ENCODE data around the gene FRMD1.

Gene FRMD1

GRCh38 chr6:168031411-168031971 lies 47.5 kb downstream of the FRMD1 start:
- no peak overlapping the region for H3K4me2 ChIP-seq (ENCODE audit: low read length)
- H2BK5ac ChIP-seq (ENCODE audit: low read length) = no peak overlapping the region
- no peak for DNase-seq
- no peak overlapping the region for H2AK5ac ChIP-seq (ENCODE audit: low read length)
- H4K5ac ChIP-seq (ENCODE audit: low read length) = no peak overlapping the region
- H3K4me1 ChIP-seq (ENCODE audit: control insufficient read depth, low read depth, low read length) = no peaks in the 10 kb centered on the region
- H2BK120ac ChIP-seq (ENCODE audit: low read depth, low read length) = no peak overlapping the region
- H3K23ac ChIP-seq (ENCODE audit: low read length) = no peak overlapping the region
- no CpG with 5 or more reads among the region's 14 CpGs for WGBS (ENCODE audit: extremely low coverage, insufficient coverage, low lambda C conversion rate)
- H3K27ac ChIP-seq (ENCODE audit: low read depth, low read length) = no peak overlapping the region
- no peak overlapping the region for H3K18ac ChIP-seq (ENCODE audit: low read length)
- no peak overlapping the region for H3K4me3 ChIP-seq (ENCODE audit: low read length)
- H2BK15ac ChIP-seq (replicated peaks; ENCODE audit: low read depth) = no peak overlapping the region
- H3K79me2 ChIP-seq (ENCODE audit: control insufficient read depth, insufficient read depth, low read length) = no peaks in the 10 kb centered on the region
- no peaks in the 10 kb centered on the region for H3K79me1 ChIP-seq (ENCODE audit: low read length)
- no peak overlapping the region for H4K8ac ChIP-seq (ENCODE audit: low read depth, low read length)
- H3K36me3 ChIP-seq (ENCODE audit: control insufficient read depth, insufficient read depth, low read length) = no peaks in the 10 kb centered on the region
- H3K56ac ChIP-seq (ENCODE audit: low read length) = no peak overlapping the region
- no peak overlapping the region for H3K4ac ChIP-seq (ENCODE audit: low read depth, low read length)
- H3K27me3 ChIP-seq (ENCODE audit: insufficient read depth, low read length, poor library complexity) = no peaks in the 10 kb centered on the region
- H3K9ac ChIP-seq (ENCODE audit: low read length) = no peak overlapping the region

GRCh38 chr6:168030908-168031307 lies 48.1 kb downstream of the FRMD1 start:
- Histone ChIP-seq H3K4ac (ENCODE audit: low read depth, low read length) (no peak overlapping the region), H3K36me3 (ENCODE audit: control insufficient read depth, insufficient read depth, low read length) (no peaks in the 10 kb centered on the region), H2BK120ac (ENCODE audit: low read depth, low read length) (no peak overlapping the region), H3K9ac (ENCODE audit: low read length) (no peak overlapping the region), H3K79me2 (ENCODE audit: control insufficient read depth, insufficient read depth, low read length) (no peaks in the 10 kb centered on the region), H2BK5ac (ENCODE audit: low read length) (no peak overlapping the region), H3K18ac (ENCODE audit: low read length) (no peak overlapping the region), H3K23ac (ENCODE audit: low read length) (no peak overlapping the region), H2BK15ac (replicated peaks; ENCODE audit: low read depth) (no peak overlapping the region), H3K4me1 (ENCODE audit: control insufficient read depth, low read depth, low read length) (no peaks in the 10 kb centered on the region), H4K5ac (ENCODE audit: low read length) (no peak overlapping the region), H3K4me3 (ENCODE audit: low read length) (no peak overlapping the region), H3K79me1 (ENCODE audit: low read length) (no peaks in the 10 kb centered on the region), H2AK5ac (ENCODE audit: low read length) (no peak overlapping the region), H3K56ac (ENCODE audit: low read length) (no peak overlapping the region), H3K4me2 (ENCODE audit: low read length) (no peak overlapping the region), H3K27ac (ENCODE audit: low read depth, low read length) (no peak overlapping the region), H3K27me3 (ENCODE audit: insufficient read depth, low read length, poor library complexity) (no peaks in the 10 kb centered on the region), H4K8ac (ENCODE audit: low read depth, low read length) (no peak overlapping the region)
- DNase-seq = no peak
- WGBS (ENCODE audit: extremely low coverage, insufficient coverage, low lambda C conversion rate) = no CpG with 5 or more reads among the region's 2 CpGs

GRCh38 chr6:168030218-168030746 lies 48.7 kb downstream of the FRMD1 start:
- H3K23ac ChIP-seq (ENCODE audit: low read length) = no peak overlapping the region
- no peak overlapping the region for H3K4me3 ChIP-seq (ENCODE audit: low read length)
- no CpG with 5 or more reads among the region's 5 CpGs for WGBS (ENCODE audit: extremely low coverage, insufficient coverage, low lambda C conversion rate)
- no peak overlapping the region for H2AK5ac ChIP-seq (ENCODE audit: low read length)
- H3K4ac ChIP-seq (ENCODE audit: low read depth, low read length) = no peak overlapping the region
- H3K56ac ChIP-seq (ENCODE audit: low read length) = no peak overlapping the region
- H3K79me1 ChIP-seq (ENCODE audit: low read length) = no peaks in the 10 kb centered on the region
- no peaks in the 10 kb centered on the region for H3K36me3 ChIP-seq (ENCODE audit: control insufficient read depth, insufficient read depth, low read length)
- no peak overlapping the region for H3K9ac ChIP-seq (ENCODE audit: low read length)
- no peak overlapping the region for H4K5ac ChIP-seq (ENCODE audit: low read length)
- no peak overlapping the region for H2BK120ac ChIP-seq (ENCODE audit: low read depth, low read length)
- no peak overlapping the region for H2BK15ac ChIP-seq (replicated peaks; ENCODE audit: low read depth)
- no peak overlapping the region for H3K27ac ChIP-seq (ENCODE audit: low read depth, low read length)
- no peak overlapping the region for H3K4me2 ChIP-seq (ENCODE audit: low read length)
- no peak overlapping the region for H3K18ac ChIP-seq (ENCODE audit: low read length)
- no peaks in the 10 kb centered on the region for H3K4me1 ChIP-seq (ENCODE audit: control insufficient read depth, low read depth, low read length)
- no peak overlapping the region for H4K8ac ChIP-seq (ENCODE audit: low read depth, low read length)
- no peaks in the 10 kb centered on the region for H3K79me2 ChIP-seq (ENCODE audit: control insufficient read depth, insufficient read depth, low read length)
- H2BK5ac ChIP-seq (ENCODE audit: low read length) = no peak overlapping the region
- no peaks in the 10 kb centered on the region for H3K27me3 ChIP-seq (ENCODE audit: insufficient read depth, low read length, poor library complexity)
- DNase-seq = no peak

GRCh38 chr6:168029459-168030217 lies 49.4 kb downstream of the FRMD1 start:
- Histone ChIP-seq H3K56ac (ENCODE audit: low read length) (no peak overlapping the region), H3K4me3 (ENCODE audit: low read length) (no peak overlapping the region), H3K27ac (ENCODE audit: low read depth, low read length) (no peak overlapping the region), H4K8ac (ENCODE audit: low read depth, low read length) (no peak overlapping the region), H3K36me3 (ENCODE audit: control insufficient read depth, insufficient read depth, low read length) (no peaks in the 10 kb centered on the region), H3K79me1 (ENCODE audit: low read length) (no peaks in the 10 kb centered on the region), H3K79me2 (ENCODE audit: control insufficient read depth, insufficient read depth, low read length) (no peaks in the 10 kb centered on the region), H2BK120ac (ENCODE audit: low read depth, low read length) (no peak overlapping the region), H3K27me3 (ENCODE audit: insufficient read depth, low read length, poor library complexity) (no peaks in the 10 kb centered on the region), H3K23ac (ENCODE audit: low read length) (no peak overlapping the region), H3K4me1 (ENCODE audit: control insufficient read depth, low read depth, low read length) (no peaks in the 10 kb centered on the region), H3K4me2 (ENCODE audit: low read length) (no peak overlapping the region), H2AK5ac (ENCODE audit: low read length) (no peak overlapping the region), H3K9ac (ENCODE audit: low read length) (no peak overlapping the region), H4K5ac (ENCODE audit: low read length) (no peak overlapping the region), H3K4ac (ENCODE audit: low read depth, low read length) (no peak overlapping the region), H2BK15ac (replicated peaks; ENCODE audit: low read depth) (no peak overlapping the region), H3K18ac (ENCODE audit: low read length) (no peak overlapping the region), H2BK5ac (ENCODE audit: low read length) (no peak overlapping the region)
- DNase-seq = no peak
- WGBS (ENCODE audit: extremely low coverage, insufficient coverage, low lambda C conversion rate) = no CpG with 5 or more reads among the region's 14 CpGs

- Histone ChIP-seq H3K18ac (ENCODE audit: low read length) (no peak overlapping the region), H4K8ac (ENCODE audit: low read depth, low read length) (no peak overlapping the region), H3K4me3 (ENCODE audit: low read length) (no peak overlapping the region), H3K23ac (ENCODE audit: low read length) (no peak overlapping the region), H3K4me1 (ENCODE audit: control insufficient read depth, low read depth, low read length) (no peaks in the 10 kb centered on the region), H3K27ac (ENCODE audit: low read depth, low read length) (no peak overlapping the region), H2BK5ac (ENCODE audit: low read length) (no peak overlapping the region), H2BK120ac (ENCODE audit: low read depth, low read length) (no peak overlapping the region), H3K27me3 (ENCODE audit: insufficient read depth, low read length, poor library complexity) (no peaks in the 10 kb centered on the region), H3K36me3 (ENCODE audit: control insufficient read depth, insufficient read depth, low read length) (no peaks in the 10 kb centered on the region), H3K56ac (ENCODE audit: low read length) (no peak overlapping the region), H3K79me2 (ENCODE audit: control insufficient read depth, insufficient read depth, low read length) (no peaks in the 10 kb centered on the region), H2AK5ac (ENCODE audit: low read length) (no peak overlapping the region), H3K79me1 (ENCODE audit: low read length) (no peaks in the 10 kb centered on the region), H4K5ac (ENCODE audit: low read length) (no peak overlapping the region), H3K9ac (ENCODE audit: low read length) (no peak overlapping the region), H3K4me2 (ENCODE audit: low read length) (no peak overlapping the region), H3K4ac (ENCODE audit: low read depth, low read length) (no peak overlapping the region), H2BK15ac (replicated peaks; ENCODE audit: low read depth) (no peak overlapping the region)
- WGBS (ENCODE audit: extremely low coverage, insufficient coverage, low lambda C conversion rate) = no CpG with 5 or more reads among the region's 9 CpGs
- no peak for DNase-seq
Measured at GRCh38 chr6:168028181-168028580, 50.8 kb downstream of the FRMD1 start.
